ENCODE measurements around the gene SF3A1. TPM values are rescaled to one million over a fixed set of nuclear protein-coding genes. Genes with fewer than 3 reads are reported as not detected.

SF3A1 gene
- total and polyA plus RNA-seq, 2 of the 13 experiments (the other 11 are each of a cell fraction or from before 2014, with no cell fraction given) = 10.0 to 22.0 TPM

DNA sequence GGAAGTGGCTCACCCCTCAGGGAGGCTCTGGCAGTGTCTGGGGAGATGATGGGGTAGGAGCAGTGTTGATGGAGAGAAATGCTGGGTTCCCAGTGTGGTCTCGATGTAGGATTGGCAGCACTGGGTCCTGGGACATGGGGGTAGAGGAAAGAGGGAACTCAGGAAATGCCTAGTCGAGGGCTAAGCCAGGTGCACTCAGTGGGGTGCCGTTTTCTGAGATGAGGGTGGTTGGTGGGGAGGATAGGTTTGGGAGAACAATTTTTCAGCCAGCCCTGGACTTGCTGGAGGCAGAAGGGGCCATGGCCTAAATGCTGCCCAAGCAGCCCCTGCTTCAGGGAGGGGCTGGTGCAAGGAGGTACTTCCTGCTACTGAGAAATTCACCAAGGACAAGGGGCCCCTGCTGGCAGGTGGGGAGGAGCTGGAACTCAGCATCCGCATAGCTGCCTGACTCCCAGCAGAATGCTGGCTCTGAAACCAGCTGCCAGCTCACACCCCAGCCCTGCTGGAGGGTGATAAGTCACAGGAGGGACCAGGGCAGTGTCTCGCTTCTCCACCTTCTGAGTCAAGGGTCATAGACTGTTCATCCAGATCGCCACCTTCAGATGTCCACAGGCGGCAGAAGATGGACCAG lies 6.1 kb upstream of the SF3A1 start:
- peaks cover 6% of the 10 kb centered on the region; the same call in 1 of the 2 replicates for H3K4me1 ChIP-seq (ENCODE audit: insufficient read depth, low read length)
- H3K4me3 ChIP-seq (replicated peaks in 1 of 3; ENCODE audit: insufficient read depth in 1 of 3, low read depth in 2 of 3, low read length in 3 of 3) = no peak overlapping the region
- TF ChIP-seq ZNF431 (CRISPR knock-in tag; IDR thresholded peaks at IDR 0.05; ENCODE audit: borderline replicate concordance, low read depth) (no peak), ZNF562 (CRISPR knock-in tag; IDR thresholded peaks at IDR 0.05; ENCODE audit: borderline replicate concordance) (no peak), FOXJ3 (CRISPR knock-in tag; IDR thresholded peaks at IDR 0.05; ENCODE audit: borderline replicate concordance) (no peak), KDM3A (CRISPR knock-in tag; IDR thresholded peaks at IDR 0.05; ENCODE audit: low read depth) (no peak), TOPORS (CRISPR knock-in tag; IDR thresholded peaks at IDR 0.05) (no peak), ZNF264 (CRISPR knock-in tag; IDR thresholded peaks at IDR 0.05) (no peak)
- ChIA-PET CTCF (ENCODE audit: low intra/inter-chr PET ratio, low total read pairs) (no interaction called here), POLR2A (no interaction called here)
- intact Hi-C loops (cut with micrococcal nuclease; ENCODE audit: unreplicated experiment) (no loop called here), in situ Hi-C loops (cut with HindIII; ENCODE audit: extremely low pct_ligation_motif_present, low pct_unique_long_range_greater_than_20kb) (no loop called here)
- H3K4me2 ChIP-seq (ENCODE audit: low read depth, low read length) = no peak overlapping the region
- WGBS (ENCODE audit: low lambda C conversion rate) = 85% methylated on average over 6 of the region's 7 CpGs
- FAIRE-seq = no peak
- no peak for ATAC-seq
- DNase-seq (ENCODE audit: low spot score) = no peak
- no peaks in the 10 kb centered on the region; a peak in 1 of 5 replicates for H3K36me3 ChIP-seq (replicated peaks in 1 of 2; ENCODE audit: control insufficient read depth in 1 of 2, insufficient read depth in 2 of 2, low read length in 2 of 2)
- no TSS peak for BruUV-seq (replicated peaks)
- no peak overlapping the region for H2AFZ ChIP-seq (ENCODE audit: low read length)
- H3K27me3 ChIP-seq (ENCODE audit: control insufficient read depth in 1 of 2, insufficient read depth in 2 of 2, low read length in 2 of 2) = no peaks in the 10 kb centered on the region
- H3K9ac ChIP-seq (ENCODE audit: insufficient read depth, low read depth, low read length) = no peak overlapping the region
- no peak overlapping the region for H3K27ac ChIP-seq (ENCODE audit: extremely low read length, insufficient read depth, low read length)
- no peaks in the 10 kb centered on the region for H4K20me1 ChIP-seq (ENCODE audit: insufficient read depth, low read length)
- H3K9me3 ChIP-seq (ENCODE audit: low read length) = no peaks in the 10 kb centered on the region
- H3K79me2 ChIP-seq (ENCODE audit: insufficient read depth, low read length) = no peaks in the 10 kb centered on the region

DNA sequence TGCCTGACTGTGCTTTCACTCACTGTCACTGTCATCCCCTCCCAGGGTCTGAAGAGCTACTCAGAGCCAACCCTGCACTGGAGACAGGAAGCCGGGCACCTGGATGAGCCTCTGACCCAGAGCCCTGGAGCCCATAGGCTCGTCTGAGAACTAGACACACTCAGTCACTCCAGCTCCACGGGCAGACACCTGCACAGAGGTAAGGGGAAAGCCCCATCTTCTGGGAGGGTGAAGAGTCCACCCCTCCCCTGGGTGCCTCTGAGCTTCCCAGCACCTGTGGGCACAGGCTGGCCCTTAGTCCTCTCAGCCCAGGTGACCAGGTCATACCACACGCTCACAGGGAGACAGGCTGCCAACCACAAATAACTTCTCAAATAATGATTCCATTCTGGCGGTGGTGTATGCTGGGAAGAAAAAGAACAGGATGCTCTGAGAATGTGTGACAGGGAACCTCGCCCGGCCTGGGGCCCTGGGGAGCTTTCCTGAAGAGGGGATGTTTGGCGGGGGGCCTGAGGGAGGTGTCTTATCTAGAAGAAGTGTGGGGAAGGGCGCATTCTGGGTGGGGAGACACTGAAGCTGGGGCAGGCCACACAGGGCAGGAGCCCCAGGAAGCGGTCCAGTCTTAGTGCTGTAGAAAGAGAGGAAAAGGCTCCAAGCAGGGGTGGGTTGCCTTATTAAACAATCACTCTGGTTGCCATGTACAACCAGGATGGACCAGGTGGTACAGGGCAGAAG lies 5.4 kb upstream of the SF3A1 start:
- DNase-seq (ENCODE audit: low spot score) (no peak), ATAC-seq (no peak), FAIRE-seq (no peak)
- no peaks in the 10 kb centered on the region for H3K27me3 ChIP-seq (ENCODE audit: control insufficient read depth in 1 of 2, insufficient read depth in 2 of 2, low read length in 2 of 2)
- in situ Hi-C loops (cut with HindIII; ENCODE audit: extremely low pct_ligation_motif_present, low pct_unique_long_range_greater_than_20kb) (no loop called here), intact Hi-C loops (cut with micrococcal nuclease; ENCODE audit: unreplicated experiment) (no loop called here)
- TF ChIP-seq FOXP1 (IDR thresholded peaks at IDR 0.05) (no peak), FOXP1 (CRISPR knock-in tag; IDR thresholded peaks at IDR 0.05) (no peak), ZSCAN21 (CRISPR knock-in tag; IDR thresholded peaks at IDR 0.05; ENCODE audit: borderline replicate concordance) (no peak), PHF5A (CRISPR knock-in tag; IDR thresholded peaks at IDR 0.05; ENCODE audit: low read depth, unreplicated experiment) (no peak), ZNF883 (CRISPR knock-in tag; IDR thresholded peaks at IDR 0.05; ENCODE audit: not compliant biosample characterization) (no peak)
- H2AFZ ChIP-seq (ENCODE audit: low read length) = no peak overlapping the region
- H3K4me1 ChIP-seq (ENCODE audit: insufficient read depth, low read length) = peaks cover 11% of the 10 kb centered on the region; the same call in 1 of the 2 replicates
- no peaks in the 10 kb centered on the region for H3K9me3 ChIP-seq (ENCODE audit: low read length)
- H3K79me2 ChIP-seq (ENCODE audit: insufficient read depth, low read length) = no peaks in the 10 kb centered on the region
- no peak overlapping the region for H3K27ac ChIP-seq (ENCODE audit: extremely low read length, insufficient read depth, low read length)
- no peaks in the 10 kb centered on the region for H4K20me1 ChIP-seq (ENCODE audit: insufficient read depth, low read length)
- no peaks in the 10 kb centered on the region; a peak in 1 of 5 replicates for H3K36me3 ChIP-seq (replicated peaks in 1 of 2; ENCODE audit: control insufficient read depth in 1 of 2, insufficient read depth in 2 of 2, low read length in 2 of 2)
- no peak overlapping the region for H3K4me2 ChIP-seq (ENCODE audit: low read depth, low read length)
- no peak overlapping the region for H3K9ac ChIP-seq (ENCODE audit: insufficient read depth, low read depth, low read length)
- no TSS peak for BruUV-seq (replicated peaks)
- CTCF ChIA-PET (ENCODE audit: low intra/inter-chr PET ratio, low total read pairs) = no interaction called here
- POLR2A ChIA-PET = no interaction called here
- 81% methylated on average over 8 of the region's 10 CpGs for WGBS (ENCODE audit: low lambda C conversion rate)
- no peak overlapping the region for H3K4me3 ChIP-seq (replicated peaks in 1 of 3; ENCODE audit: insufficient read depth in 1 of 3, low read depth in 2 of 3, low read length in 3 of 3)
